ENCODE results near the gene DNAH14. TPM values are rescaled to one million over a fixed set of nuclear protein-coding genes. Genes with fewer than 3 reads are reported as not detected.
A peak's percentile ranks its signal among the peaks of the same experiment; 100 is the strongest.

DNAH14 gene
- total and polyA plus RNA-seq, 10 of the 15 experiments (the other 5 are each of a cell fraction or from before 2014, with no cell fraction given), result 2.0 to 7.9 (median 4.8) TPM

DNA sequence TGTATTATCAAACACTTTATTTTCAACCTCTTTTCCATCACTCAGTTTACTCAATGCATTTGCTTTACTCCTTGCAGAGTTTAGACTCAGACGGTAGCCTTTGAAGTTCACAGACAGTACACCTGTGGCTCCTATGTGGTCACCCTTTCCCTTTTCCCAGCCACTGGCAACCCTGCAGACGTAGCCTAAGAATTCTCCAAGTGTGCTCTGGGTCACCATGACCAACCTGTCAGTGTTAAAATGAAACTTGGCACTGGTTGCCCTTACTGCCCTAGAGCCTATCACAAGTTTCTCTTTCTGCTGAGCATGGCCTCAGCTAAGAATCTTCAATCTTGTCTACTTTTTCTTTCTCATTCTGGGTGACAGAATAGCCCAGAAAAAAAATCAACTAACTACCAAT, 25.5 kb upstream of the DNAH14 start (continued):
- TF ChIP-seq RFX5 (IDR thresholded peaks at IDR 0.05; ENCODE audit: low read depth, low read length), result no peak
- TF ChIP-seq BRCA1 (IDR thresholded peaks at IDR 0.05; ENCODE audit: low read depth, low read length), result no peak
- TF ChIP-seq JUND (IDR thresholded peaks at IDR 0.05; ENCODE audit: low read depth, low read length), result no peak
- TF ChIP-seq, protein P1, sequence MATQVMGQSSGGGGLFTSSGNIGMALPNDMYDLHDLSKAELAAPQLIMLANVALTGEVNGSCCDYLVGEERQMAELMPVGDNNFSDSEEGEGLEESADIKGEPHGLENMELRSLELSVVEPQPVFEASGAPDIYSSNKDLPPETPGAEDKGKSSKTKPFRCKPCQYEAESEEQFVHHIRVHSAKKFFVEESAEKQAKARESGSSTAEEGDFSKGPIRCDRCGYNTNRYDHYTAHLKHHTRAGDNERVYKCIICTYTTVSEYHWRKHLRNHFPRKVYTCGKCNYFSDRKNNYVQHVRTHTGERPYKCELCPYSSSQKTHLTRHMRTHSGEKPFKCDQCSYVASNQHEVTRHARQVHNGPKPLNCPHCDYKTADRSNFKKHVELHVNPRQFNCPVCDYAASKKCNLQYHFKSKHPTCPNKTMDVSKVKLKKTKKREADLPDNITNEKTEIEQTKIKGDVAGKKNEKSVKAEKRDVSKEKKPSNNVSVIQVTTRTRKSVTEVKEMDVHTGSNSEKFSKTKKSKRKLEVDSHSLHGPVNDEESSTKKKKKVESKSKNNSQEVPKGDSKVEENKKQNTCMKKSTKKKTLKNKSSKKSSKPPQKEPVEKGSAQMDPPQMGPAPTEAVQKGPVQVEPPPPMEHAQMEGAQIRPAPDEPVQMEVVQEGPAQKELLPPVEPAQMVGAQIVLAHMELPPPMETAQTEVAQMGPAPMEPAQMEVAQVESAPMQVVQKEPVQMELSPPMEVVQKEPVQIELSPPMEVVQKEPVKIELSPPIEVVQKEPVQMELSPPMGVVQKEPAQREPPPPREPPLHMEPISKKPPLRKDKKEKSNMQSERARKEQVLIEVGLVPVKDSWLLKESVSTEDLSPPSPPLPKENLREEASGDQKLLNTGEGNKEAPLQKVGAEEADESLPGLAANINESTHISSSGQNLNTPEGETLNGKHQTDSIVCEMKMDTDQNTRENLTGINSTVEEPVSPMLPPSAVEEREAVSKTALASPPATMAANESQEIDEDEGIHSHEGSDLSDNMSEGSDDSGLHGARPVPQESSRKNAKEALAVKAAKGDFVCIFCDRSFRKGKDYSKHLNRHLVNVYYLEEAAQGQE (IDR thresholded peaks at IDR 0.05; ENCODE audit: low read depth, low read length), result no peak

DNA sequence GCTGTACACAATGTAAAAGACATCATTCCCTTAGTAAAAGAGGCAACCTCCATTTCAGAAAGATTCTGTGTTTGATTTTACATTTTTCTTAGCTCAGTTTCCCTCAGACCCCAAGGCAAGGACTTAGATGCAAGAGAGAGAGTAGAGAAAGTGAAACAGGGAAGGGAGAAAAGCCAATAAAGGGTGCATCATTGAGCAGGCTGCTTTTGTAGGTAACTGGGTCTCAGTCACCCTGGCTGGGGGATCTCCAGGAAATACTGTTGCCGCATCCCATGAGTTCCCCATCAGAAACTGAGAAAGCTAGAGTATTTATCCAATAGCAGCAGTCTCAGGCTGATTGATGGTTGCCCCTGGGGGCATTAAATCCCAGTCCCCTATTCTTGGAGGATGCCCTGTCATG, 23.1 kb upstream of the DNAH14 start:
- H3K9ac ChIP-seq (ENCODE audit: control insufficient read depth, insufficient read depth, low read length), result no peak overlapping the region
- H3K4me1 ChIP-seq (ENCODE audit: control insufficient read depth, insufficient read depth, low read length), result no peaks in the 10 kb centered on the region
- no peaks in the 10 kb centered on the region for H3K36me3 ChIP-seq (ENCODE audit: control insufficient read depth in 2 of 2, insufficient read depth in 2 of 2, low read length in 1 of 2)
- ATAC-seq (peak; percentile 59), DNase-seq (ENCODE audit: low read depth, low spot score) (no peak), FAIRE-seq (no peak)
- ChIA-PET RAD21 (ENCODE audit: unreplicated experiment) (interaction anchor here (1.5 to 2.4 kb wide), 5 partner anchors 10 to 27 kb away, joined by 4 to 10 read pairs (median 6); no protein-coding TSS in a partner anchor), POLR2A (interaction anchor here (0.7 to 1.8 kb wide), 2 partner anchors 13 to 18 kb away, joined by 3 to 4 read pairs; no protein-coding TSS in a partner anchor), CTCF (interaction anchor here (0.7 to 3.8 kb wide), 6 partner anchors 10 to 393 kb away, joined by 3 to 25 read pairs (median 4); no protein-coding TSS in a partner anchor), SMC1A (ENCODE audit: uncharacterized antibody, unreplicated experiment) (interaction anchor here (0.6 to 3.9 kb wide), 9 partner anchors 10 to 170 kb away, joined by 3 to 20 read pairs (median 5); no protein-coding TSS in a partner anchor)
- no peak overlapping the region for H3K4me2 ChIP-seq (ENCODE audit: control insufficient read depth, insufficient read depth)
- H3K79me2 ChIP-seq (ENCODE audit: control insufficient read depth, insufficient read depth, low read length), result no peaks in the 10 kb centered on the region
- no peak overlapping the region for H2AFZ ChIP-seq (ENCODE audit: control insufficient read depth, low read depth, low read length)
- in situ Hi-C loops (cut with MboI), result no loop called here
- 25% methylated on average over 1 of the region's 1 CpG for WGBS (ENCODE audit: insufficient coverage, insufficient replicate concordance, low lambda C conversion rate, missing lambda C conversion rate)
- intact Hi-C loops (cut with micrococcal nuclease; ENCODE audit: unreplicated experiment), result no loop called here
- H3K27ac ChIP-seq (ENCODE audit: control insufficient read depth, insufficient read depth), result no peak overlapping the region
- BruUV-seq (replicated peaks), result no TSS peak
- no peak overlapping the region for H3K4me3 ChIP-seq
- H3K9me3 ChIP-seq (replicated peaks; ENCODE audit: control insufficient read depth, insufficient read depth, low read length), result no peaks in the 10 kb centered on the region; the same call in 2 of the 3 replicates
- H3K27me3 ChIP-seq (replicated peaks in 1 of 2; ENCODE audit: control insufficient read depth in 2 of 2, insufficient read depth in 2 of 2, low read length in 1 of 2), result no peaks in the 10 kb centered on the region
- H4K20me1 ChIP-seq (ENCODE audit: control insufficient read depth, insufficient read depth), result no peaks in the 10 kb centered on the region
- TF ChIP-seq, protein P2, sequence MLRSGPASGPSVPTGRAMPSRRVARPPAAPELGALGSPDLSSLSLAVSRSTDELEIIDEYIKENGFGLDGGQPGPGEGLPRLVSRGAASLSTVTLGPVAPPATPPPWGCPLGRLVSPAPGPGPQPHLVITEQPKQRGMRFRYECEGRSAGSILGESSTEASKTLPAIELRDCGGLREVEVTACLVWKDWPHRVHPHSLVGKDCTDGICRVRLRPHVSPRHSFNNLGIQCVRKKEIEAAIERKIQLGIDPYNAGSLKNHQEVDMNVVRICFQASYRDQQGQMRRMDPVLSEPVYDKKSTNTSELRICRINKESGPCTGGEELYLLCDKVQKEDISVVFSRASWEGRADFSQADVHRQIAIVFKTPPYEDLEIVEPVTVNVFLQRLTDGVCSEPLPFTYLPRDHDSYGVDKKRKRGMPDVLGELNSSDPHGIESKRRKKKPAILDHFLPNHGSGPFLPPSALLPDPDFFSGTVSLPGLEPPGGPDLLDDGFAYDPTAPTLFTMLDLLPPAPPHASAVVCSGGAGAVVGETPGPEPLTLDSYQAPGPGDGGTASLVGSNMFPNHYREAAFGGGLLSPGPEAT (IDR thresholded peaks at IDR 0.05; ENCODE audit: low read depth), result no peak
- TF ChIP-seq ASH2L (IDR thresholded peaks at IDR 0.05; ENCODE audit: borderline replicate concordance, low read depth) (no peak), TAF1 (IDR thresholded peaks at IDR 0.05; ENCODE audit: borderline replicate concordance, low read depth, low read length) (no peak), HDGF (IDR thresholded peaks at IDR 0.05) (no peak), NR2F1 (conservative IDR thresholded peaks at IDR 0.05) (no peak), PAX8 (IDR thresholded peaks at IDR 0.05) (no peak), IKZF1 (conservative IDR thresholded peaks at IDR 0.05) (no peak), TCF12 (IDR thresholded peaks at IDR 0.05; ENCODE audit: low read depth, low read length) (no peak), JUND (IDR thresholded peaks at IDR 0.05; ENCODE audit: low read depth, low read length) (no peak), EP300 (IDR thresholded peaks at IDR 0.05; ENCODE audit: borderline replicate concordance in 1 of 2, control insufficient read depth in 1 of 2, low read depth in 2 of 2, low read length in 2 of 2) (no peak), POLR2AphosphoS2 (IDR thresholded peaks at IDR 0.05; ENCODE audit: low read depth, low read length) (no peak)
- TF ChIP-seq, protein P3, sequence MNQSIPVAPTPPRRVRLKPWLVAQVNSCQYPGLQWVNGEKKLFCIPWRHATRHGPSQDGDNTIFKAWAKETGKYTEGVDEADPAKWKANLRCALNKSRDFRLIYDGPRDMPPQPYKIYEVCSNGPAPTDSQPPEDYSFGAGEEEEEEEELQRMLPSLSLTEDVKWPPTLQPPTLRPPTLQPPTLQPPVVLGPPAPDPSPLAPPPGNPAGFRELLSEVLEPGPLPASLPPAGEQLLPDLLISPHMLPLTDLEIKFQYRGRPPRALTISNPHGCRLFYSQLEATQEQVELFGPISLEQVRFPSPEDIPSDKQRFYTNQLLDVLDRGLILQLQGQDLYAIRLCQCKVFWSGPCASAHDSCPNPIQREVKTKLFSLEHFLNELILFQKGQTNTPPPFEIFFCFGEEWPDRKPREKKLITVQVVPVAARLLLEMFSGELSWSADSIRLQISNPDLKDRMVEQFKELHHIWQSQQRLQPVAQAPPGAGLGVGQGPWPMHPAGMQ (IDR thresholded peaks at IDR 0.05; ENCODE audit: borderline replicate concordance), result no peak
- TF ChIP-seq, protein P4, sequence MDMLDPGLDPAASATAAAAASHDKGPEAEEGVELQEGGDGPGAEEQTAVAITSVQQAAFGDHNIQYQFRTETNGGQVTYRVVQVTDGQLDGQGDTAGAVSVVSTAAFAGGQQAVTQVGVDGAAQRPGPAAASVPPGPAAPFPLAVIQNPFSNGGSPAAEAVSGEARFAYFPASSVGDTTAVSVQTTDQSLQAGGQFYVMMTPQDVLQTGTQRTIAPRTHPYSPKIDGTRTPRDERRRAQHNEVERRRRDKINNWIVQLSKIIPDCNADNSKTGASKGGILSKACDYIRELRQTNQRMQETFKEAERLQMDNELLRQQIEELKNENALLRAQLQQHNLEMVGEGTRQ (IDR thresholded peaks at IDR 0.05; ENCODE audit: borderline replicate concordance, low read depth, low read length), result no peak

Data from GM12878 (cell line).